Activated CD8-positive, alpha-beta memory T cell treated with anti-CD3 and anti-CD28 coated beads, Interleukin-2, amount 10 ng/mL, durations not matched to agents 7 days and 5 days (primary cell): Measurements from ENCODE around the gene ZBED4. TPM values are rescaled to one million over a fixed set of nuclear protein-coding genes. Genes with fewer than 3 reads are reported as not detected.
A peak's percentile ranks its signal among the peaks of the same experiment; 100 is the strongest.

Experiments
- ATAC-seq: fragments of 150-1000 bp; cut with Tn5 transposase; one replicate; pipeline ENCODE4 v1.10.0; 2021; ENCODE audit warnings: moderate library complexity
- CTCF ChIA-PET: fragments of 350-600 bp; sonication (Branson Sonifier 250); formaldehyde crosslinking; loops from one replicate; lab custom pipeline; 2021; ENCODE audit warnings: antibody characterized with exemption; lab: Charles Lee
- DNase-seq: peaks from one replicate; pipeline ENCODE4 v3.0.0-alpha.2; 2020
- H3K27ac Mint-ChIP-seq: one replicate; pipeline ENCODE4 v1.8.0; 2021; ENCODE audit warnings: mild to moderate bottlenecking, mixed read lengths
- H3K27me3 Mint-ChIP-seq: one replicate; pipeline ENCODE4 v1.8.0; 2021; ENCODE audit warnings: mixed read lengths
- H3K36me3 Mint-ChIP-seq: one replicate; pipeline ENCODE4 v1.8.0; 2021; ENCODE audit warnings: mild to moderate bottlenecking, mixed read lengths
- H3K4me1 Mint-ChIP-seq: one replicate; pipeline ENCODE4 v1.8.0; 2021; ENCODE audit warnings: mixed read lengths
- H3K4me3 Mint-ChIP-seq: one replicate; pipeline ENCODE4 v1.8.0; 2021; ENCODE audit warnings: mild to moderate bottlenecking, moderate library complexity, mixed read lengths
- H3K9me3 Mint-ChIP-seq: one replicate; pipeline ENCODE4 v1.8.0; 2022; ENCODE audit warnings: low read depth, mixed read lengths
- total RNA-seq, 2 experiments: library from RNA; stranded (reverse); gene quantifications; one replicate each; pipeline ENCODE4 v1.2.3, GENCODE V29; 2021

Gene ZBED4
- total RNA-seq, 2 experiments from 2014 or later = 24.1 to 25.7 TPM

DNA sequence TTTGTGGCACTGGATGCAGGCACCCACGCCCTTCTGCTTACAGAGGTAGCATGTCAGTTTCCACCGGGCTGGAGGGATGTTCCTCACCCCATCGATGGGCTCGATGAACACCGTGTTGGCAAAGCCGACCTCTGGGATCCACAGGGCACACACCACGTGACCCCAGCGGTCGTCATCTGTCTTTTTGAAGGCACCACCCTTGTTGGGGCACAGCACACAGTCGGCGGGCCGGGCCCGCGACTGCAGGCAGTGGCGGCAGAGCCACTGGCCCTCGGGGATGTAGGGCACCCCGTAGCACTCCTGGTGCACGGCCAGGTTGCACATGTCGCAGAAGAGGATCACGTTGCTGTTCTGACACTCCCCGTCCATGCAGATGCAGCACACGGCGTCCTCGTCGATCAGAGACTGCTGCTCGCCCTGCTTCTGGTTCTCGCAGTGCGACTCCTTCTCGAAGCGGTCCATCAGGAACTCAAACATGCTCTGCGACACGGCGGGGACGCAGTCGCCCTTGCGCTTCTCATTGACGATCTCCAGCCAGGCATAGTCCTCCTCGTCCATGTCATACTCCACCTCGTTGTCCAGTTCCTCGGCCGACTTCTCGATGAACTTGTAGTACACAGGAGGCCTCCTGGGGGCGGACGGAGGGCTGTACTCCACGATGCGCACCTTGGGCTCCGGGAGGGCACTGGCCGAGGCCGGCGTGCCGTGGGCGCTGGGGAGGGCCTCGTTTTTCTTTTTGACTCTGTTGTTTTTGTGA, 30.2 kb upstream of the ZBED4 start:
- CTCF ChIA-PET = interaction anchor here (1.0 kb wide), 1 partner anchor 32 kb away, joined by 4 read pairs; no protein-coding TSS in a partner anchor
- H3K4me3 Mint-ChIP-seq = no peak overlapping the region
- H3K9me3 Mint-ChIP-seq = no peaks in the 10 kb centered on the region
- H3K4me1 Mint-ChIP-seq = peaks cover 31% of the 10 kb centered on the region
- ATAC-seq (no peak), DNase-seq (no peak)
- H3K36me3 Mint-ChIP-seq = peaks cover 41% of the 10 kb centered on the region
- H3K27me3 Mint-ChIP-seq = no peaks in the 10 kb centered on the region
- no peak overlapping the region for H3K27ac Mint-ChIP-seq

DNA sequence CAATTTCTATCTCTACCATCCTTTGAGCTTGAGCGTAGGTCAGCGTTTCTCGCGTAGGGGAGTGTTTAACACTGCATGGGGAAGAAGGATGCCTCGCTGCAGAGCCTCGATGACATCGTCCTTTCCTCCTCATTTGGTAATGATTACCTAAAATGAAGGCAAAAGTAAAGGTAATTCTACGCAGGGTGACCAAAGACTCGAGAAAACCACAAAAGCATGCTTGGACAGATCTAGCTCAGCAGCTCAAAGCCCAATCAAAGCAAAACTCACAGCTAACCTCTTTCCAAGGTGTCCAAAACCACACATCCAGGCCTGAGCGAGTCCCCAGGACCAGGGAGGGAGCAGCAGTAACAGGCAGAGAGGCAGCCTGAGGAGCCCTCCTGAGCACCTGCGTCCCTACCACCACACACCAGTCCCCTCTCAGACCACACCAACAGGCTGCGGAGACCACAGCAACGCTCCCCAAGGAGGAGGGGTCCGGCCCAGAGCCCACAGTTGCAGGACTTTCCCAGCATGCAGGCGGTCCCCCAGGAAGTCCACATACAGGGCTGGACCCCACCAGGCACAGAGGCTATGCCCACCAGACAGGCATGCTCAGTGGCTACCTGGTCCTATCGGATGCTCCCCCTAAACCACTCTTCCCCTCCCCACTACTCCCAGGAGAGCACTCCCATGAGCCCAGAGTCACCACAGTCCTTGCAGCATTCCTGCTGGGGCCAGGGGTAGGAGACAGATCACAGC, 29.3 kb upstream of the ZBED4 start:
- peaks cover 37% of the 10 kb centered on the region for H3K4me1 Mint-ChIP-seq
- peaks cover 35% of the 10 kb centered on the region for H3K36me3 Mint-ChIP-seq
- no peaks in the 10 kb centered on the region for H3K27me3 Mint-ChIP-seq
- H3K4me3 Mint-ChIP-seq = no peak overlapping the region
- H3K9me3 Mint-ChIP-seq = no peaks in the 10 kb centered on the region
- ATAC-seq = no peak
- CTCF ChIA-PET = interaction anchor here (1.0 kb wide), 1 partner anchor 31 kb away, joined by 4 read pairs; no protein-coding TSS in a partner anchor
- no peak for DNase-seq
- H3K27ac Mint-ChIP-seq = peak overlapping the region; percentile 40

DNA sequence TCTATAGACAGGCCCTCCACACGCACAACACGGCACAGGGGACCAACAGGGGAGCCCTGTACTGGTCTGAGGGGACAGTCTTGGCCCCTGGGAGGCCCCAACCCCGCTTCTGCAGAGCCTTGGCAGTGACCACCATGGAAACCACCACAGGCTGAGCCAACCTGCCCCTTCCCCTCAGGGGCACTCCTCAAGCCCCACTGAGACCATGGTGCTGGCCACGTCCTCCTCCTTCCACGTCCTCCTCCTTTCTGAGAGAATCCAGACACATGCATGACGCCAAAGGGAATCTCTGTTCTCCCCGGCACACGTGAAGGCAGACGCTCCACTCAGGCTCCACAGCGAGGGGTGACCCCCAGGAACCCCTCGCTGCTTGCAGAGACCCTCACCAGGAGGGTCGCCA, 28.7 kb upstream of the ZBED4 start:
- peaks cover 42% of the 10 kb centered on the region for H3K4me1 Mint-ChIP-seq
- CTCF ChIA-PET = no interaction called here
- ATAC-seq (no peak), DNase-seq (no peak)
- H3K27ac Mint-ChIP-seq = peak overlapping the region; percentile 96
- no peaks in the 10 kb centered on the region for H3K27me3 Mint-ChIP-seq
- H3K9me3 Mint-ChIP-seq = no peaks in the 10 kb centered on the region
- peaks cover 35% of the 10 kb centered on the region for H3K36me3 Mint-ChIP-seq
- peak overlapping the region; percentile 87 for H3K4me3 Mint-ChIP-seq

DNA sequence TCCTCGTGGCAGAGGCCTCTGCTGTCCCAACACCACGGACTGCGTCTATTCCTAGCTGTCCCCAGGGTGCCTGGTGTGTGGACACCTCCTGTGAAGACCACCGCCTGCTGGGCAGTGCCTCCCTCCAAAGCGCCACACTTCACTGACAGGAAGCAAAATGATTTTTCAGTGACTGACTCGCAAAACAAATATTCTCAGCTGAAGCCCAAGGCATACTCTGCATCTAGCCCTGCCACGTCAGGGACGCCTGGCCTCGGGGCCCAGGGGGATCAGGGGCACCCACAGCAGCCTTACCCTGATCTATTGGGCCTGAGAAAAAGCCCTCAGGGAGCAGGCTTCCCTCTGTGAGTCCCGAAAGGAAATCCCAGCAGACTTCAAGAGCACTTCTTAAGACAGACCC, 28.2 kb upstream of the ZBED4 start:
- Mint-ChIP-seq H3K27ac (peak overlapping the region; percentile 96), H3K9me3 (no peaks in the 10 kb centered on the region), H3K36me3 (peaks cover 31% of the 10 kb centered on the region), H3K4me3 (peak overlapping the region; percentile 87), H3K4me1 (peaks cover 43% of the 10 kb centered on the region), H3K27me3 (no peaks in the 10 kb centered on the region)
- no peak for DNase-seq
- CTCF ChIA-PET = interaction anchor here (0.8 to 1.7 kb wide), 4 partner anchors 13 to 103 kb away, joined by 3 to 6 read pairs (median 4); no protein-coding TSS in a partner anchor
- no peak for ATAC-seq

DNA sequence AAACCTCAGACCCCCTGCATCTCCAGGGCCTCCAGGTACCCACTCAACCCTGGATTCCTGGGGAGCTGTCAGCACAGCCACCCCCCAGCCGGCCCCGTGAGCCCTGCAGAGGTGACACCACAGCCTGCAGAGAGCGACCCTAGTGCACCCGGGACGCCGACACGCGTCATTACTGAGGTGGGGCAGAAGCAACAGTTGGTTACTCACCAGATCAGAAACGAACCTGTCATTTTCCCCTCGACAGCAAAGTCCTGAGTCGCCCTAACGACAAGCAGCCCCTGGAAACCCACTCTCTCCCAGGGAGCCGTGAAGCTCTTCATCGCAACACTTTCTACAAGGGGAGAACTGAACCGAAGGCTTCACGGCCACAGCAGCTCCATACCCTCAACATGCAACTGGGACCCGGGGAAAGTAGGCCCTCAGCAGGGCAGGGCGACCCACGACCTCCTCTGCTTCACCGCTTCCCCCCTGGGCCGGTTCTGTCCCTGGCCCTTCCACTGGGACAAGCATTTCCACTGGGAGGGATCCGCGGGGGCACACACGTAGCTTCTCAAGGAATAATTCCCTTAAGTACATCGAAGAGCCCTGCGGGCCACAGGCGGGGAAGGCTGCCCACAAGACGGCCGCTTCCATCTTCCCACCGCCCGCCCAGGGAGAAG, 27.6 kb upstream of the ZBED4 start:
- H3K27ac Mint-ChIP-seq = peak overlapping the region; percentile 96
- H3K4me1 Mint-ChIP-seq = peaks cover 43% of the 10 kb centered on the region
- H3K9me3 Mint-ChIP-seq = no peaks in the 10 kb centered on the region
- CTCF ChIA-PET = interaction anchor here (0.8 to 1.7 kb wide), 4 partner anchors 13 to 102 kb away, joined by 3 to 6 read pairs (median 4); no protein-coding TSS in a partner anchor
- H3K4me3 Mint-ChIP-seq = peak overlapping the region; percentile 87
- DNase-seq (peak; percentile 87), ATAC-seq (peak; percentile 70)
- H3K36me3 Mint-ChIP-seq = peaks cover 25% of the 10 kb centered on the region
- peaks cover 3% of the 10 kb centered on the region for H3K27me3 Mint-ChIP-seq

DNA sequence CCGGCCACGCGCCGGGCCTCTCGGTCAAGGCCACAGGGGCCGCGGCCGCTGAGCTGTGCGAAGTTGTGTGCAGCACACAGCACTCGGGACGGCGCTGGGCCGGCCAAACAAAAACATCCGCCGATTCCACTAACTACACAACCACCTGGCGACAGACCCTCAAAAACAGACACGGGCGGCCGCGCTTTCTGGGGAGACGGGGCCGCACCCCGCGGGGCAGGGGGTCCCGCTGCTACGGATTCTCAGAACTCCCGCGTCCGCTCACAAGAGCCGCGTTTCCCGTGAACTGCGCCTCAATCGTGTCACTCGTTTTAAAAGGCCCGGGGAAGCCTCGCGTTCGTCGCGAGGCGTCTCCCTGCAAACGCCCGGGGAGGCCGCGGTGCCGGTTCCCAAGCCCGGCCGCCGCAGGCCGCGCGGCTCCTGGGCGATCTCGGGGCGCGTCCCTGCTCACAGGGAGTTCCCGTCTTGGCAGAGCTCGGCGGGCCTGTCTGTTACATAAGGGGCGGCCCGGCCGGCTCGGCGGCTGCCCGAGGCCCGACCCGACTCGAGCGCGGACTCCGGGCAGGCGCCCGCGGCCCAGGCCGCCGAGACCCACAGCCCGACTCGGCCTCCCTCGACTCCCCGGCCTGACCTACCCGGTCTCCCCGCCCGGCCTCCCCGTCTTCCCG, 26.9 kb upstream of the ZBED4 start:
- Mint-ChIP-seq H3K4me3 (peak overlapping the region; percentile 87), H3K27ac (peak overlapping the region; percentile 96), H3K27me3 (peaks cover 3% of the 10 kb centered on the region), H3K4me1 (peaks cover 41% of the 10 kb centered on the region), H3K36me3 (peaks cover 23% of the 10 kb centered on the region), H3K9me3 (no peaks in the 10 kb centered on the region)
- peak; percentile 40 for ATAC-seq
- CTCF ChIA-PET = interaction anchor here (0.8 to 1.7 kb wide), 4 partner anchors 12 to 101 kb away, joined by 3 to 6 read pairs (median 4); no protein-coding TSS in a partner anchor
- peak; percentile 61 for DNase-seq

DNA sequence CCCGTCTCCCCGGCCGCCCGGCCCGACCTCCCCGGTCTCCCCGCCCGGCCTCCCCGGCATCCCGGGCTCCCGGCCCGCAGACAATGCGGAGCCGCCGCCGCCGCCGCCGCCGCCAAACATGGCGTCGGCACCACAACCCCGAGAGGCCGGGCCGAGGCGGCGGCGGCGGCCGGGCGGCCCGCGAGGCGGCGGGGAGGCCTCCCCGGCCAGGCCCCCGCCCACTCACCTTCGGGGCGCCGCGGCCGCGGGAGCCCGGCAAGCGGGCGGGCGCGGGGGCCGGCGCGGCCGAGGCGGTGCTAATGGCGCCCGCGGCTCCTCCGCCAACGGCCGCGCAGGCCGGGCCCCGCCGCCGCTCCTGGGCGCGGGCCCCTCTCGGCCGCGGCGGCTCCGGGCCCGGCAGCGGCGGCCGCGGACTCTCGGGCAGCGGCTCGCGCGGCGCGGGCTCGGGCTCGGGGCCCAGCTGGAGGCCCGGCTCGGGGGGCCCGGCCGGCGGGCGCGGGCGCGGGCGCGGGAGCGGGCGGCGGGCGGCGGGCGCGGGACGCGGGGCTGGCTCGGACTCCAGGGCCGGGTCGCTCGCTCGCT, 26.3 kb upstream of the ZBED4 start:
- Mint-ChIP-seq H3K9me3 (no peaks in the 10 kb centered on the region), H3K27ac (no peak overlapping the region), H3K4me1 (peaks cover 41% of the 10 kb centered on the region), H3K36me3 (peaks cover 21% of the 10 kb centered on the region), H3K4me3 (peak overlapping the region; percentile 41), H3K27me3 (peaks cover 3% of the 10 kb centered on the region)
- CTCF ChIA-PET = no interaction called here
- ATAC-seq (peak; percentile 25), DNase-seq (no peak)

DNA sequence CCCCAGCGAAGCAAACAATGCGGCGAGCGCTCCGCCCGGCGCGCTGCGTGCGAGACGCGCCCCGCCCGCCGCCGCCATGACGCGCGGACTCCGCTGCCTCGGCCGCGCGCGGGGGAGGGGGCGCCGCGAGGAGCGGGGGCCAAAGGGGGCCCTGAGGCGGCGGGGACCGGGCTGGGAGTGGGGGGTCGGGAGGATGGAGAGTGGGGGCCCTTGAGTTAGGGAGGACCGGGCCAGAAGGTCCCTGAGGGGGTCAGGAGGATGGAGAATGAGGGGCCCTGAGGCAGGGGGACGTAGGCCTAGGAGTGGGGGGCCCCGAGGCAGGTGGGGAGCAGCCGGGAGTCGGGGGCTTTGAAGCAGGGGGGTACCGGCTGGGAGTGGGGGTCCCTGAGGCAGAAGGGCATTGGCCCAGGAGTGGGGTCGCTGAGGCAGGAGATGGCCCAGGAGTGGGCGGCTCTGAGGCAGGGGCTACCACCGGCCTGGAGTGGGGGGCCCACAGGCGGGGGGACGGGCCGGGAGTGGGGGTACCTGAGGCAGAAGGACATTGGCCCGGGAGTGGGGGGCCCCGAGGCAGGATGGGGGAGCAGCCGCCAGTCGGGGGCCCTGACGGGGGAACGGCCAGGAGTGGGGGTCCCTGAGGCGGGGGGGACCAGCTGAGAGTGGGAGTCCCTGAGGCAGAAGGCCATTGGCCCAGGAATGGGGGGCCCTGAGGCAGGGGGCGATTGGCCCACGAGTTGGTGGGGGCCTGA, 25.6 kb upstream of the ZBED4 start, which contains the start of gene BRD1:
Gene BRD1, minus strand, starts transcription at position 21 of the 746 bp plus-strand sequence. CDS start 3,556 bp downstream, outside the sequence.
- H3K4me1 Mint-ChIP-seq = peaks cover 40% of the 10 kb centered on the region
- no peaks in the 10 kb centered on the region for H3K9me3 Mint-ChIP-seq
- peaks cover 3% of the 10 kb centered on the region for H3K27me3 Mint-ChIP-seq
- peak within 1 kb of the TSS; percentile 87 for H3K4me3 Mint-ChIP-seq
- ATAC-seq (peak; percentile 71), DNase-seq (peak; percentile 63)
- peak within 1 kb of the TSS; percentile 96 for H3K27ac Mint-ChIP-seq
- CTCF ChIA-PET = interaction anchor here (1.6 kb wide), 1 partner anchor 10 kb away, joined by 4 read pairs; no protein-coding TSS in a partner anchor
- peaks cover 15% of the 10 kb centered on the region for H3K36me3 Mint-ChIP-seq

DNA sequence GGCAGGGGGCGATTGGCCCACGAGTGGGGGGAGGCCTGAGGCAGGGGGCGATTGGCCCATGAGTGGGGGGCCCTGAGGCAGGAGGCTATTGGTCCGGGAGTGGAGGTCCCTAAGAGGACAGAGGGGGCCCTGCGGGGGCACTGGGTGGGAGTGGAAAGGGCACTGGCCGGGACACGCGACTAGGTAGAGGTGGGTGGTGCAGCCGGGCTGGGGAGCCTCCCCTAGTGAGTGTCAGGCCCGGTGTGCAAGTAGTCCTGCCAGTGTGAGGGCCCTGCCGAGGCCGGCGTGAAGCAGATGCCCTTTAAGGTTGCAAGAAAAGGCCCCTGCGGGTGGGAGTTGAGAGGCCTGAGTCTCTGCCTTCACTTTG, 25.1 kb upstream of the ZBED4 start:
- CTCF ChIA-PET = interaction anchor here (1.6 to 1.7 kb wide), 2 partner anchors 10 to 12 kb away, joined by 3 to 4 read pairs; no protein-coding TSS in a partner anchor
- Mint-ChIP-seq H3K4me1 (peaks cover 41% of the 10 kb centered on the region), H3K27me3 (peaks cover 3% of the 10 kb centered on the region), H3K36me3 (peaks cover 12% of the 10 kb centered on the region), H3K4me3 (peak overlapping the region; percentile 33), H3K27ac (peak overlapping the region; percentile 65), H3K9me3 (no peaks in the 10 kb centered on the region)
- ATAC-seq = no peak
- DNase-seq = no peak

DNA sequence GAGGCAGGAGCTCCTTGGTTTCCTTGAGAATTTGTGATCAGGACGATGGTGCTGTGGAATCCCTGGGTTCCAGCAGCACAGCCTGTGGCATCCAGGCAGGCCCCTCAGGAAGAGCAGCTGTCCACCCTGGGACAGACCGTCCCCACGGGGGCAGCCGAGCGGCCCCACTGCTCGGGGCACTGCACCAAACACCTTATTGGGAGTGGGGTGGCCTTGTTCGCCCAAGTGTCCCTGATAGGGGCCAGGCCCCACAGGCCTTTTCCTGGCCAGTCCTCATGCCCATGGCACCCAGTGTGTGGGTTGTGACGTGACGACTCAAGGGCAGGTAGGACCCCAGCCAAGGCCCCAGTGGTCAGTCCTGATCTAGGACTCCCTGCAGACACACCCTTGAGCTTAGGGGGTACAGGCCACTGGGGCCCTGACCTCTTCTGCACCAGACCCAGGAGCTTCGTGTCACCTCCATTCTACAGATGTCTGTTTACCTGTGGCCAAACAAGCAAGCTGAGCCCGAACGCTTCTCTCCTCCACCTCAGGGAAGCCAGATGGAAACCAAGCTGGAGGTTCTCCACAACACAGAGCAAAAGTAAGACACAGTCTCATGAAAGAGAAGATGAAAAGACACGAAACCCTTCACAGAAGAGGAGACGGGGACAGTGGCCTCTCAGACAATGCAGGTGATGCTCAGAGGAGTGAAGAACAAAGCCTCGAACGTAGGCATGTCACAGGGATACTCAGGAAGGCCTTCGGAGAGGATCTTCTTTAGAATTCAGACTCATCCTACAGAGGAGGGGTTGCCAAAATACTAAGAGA, 24.4 kb upstream of the ZBED4 start:
- H3K4me1 Mint-ChIP-seq = peaks cover 36% of the 10 kb centered on the region
- peaks cover 5% of the 10 kb centered on the region for H3K36me3 Mint-ChIP-seq
- H3K4me3 Mint-ChIP-seq = peak overlapping the region; percentile 40
- ATAC-seq (no peak), DNase-seq (no peak)
- no peaks in the 10 kb centered on the region for H3K9me3 Mint-ChIP-seq
- H3K27ac Mint-ChIP-seq = peak overlapping the region; percentile 81
- CTCF ChIA-PET = interaction anchor here (1.6 to 1.7 kb wide), 2 partner anchors 9 to 11 kb away, joined by 3 to 4 read pairs; no protein-coding TSS in a partner anchor
- H3K27me3 Mint-ChIP-seq = peaks cover 3% of the 10 kb centered on the region

DNA sequence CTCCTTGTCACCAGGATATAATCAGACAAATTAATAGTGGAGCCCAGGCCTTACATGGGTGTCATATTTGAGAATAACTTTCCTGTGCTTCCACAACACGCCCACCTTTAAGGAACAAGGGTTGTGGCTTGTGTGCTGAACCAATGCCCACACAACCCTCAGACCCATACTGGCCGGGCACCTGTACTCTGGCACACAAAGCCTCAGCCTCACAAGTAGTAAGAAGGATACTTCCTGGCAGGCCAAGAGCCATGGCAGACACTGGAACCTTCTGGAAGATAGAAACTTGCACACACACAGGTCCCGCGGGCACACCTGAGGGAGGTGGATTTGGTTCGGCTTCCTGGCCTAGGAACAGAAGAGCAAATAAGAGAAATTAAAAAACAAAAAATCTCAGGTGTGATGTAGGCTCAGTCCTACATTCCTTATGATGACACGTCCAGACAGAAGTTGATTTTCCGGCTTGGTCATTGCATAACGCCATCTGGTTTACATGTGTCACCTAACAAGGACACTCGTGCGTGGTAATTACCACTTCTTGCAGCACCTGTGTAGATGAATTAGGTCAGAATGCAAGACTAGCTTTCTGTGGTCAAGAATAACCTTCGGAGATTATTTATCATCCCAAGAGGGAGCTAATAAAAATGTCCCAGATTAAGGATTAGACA, 20.2 kb upstream of the ZBED4 start:
- peaks cover 30% of the 10 kb centered on the region for H3K4me1 Mint-ChIP-seq
- H3K9me3 Mint-ChIP-seq = no peaks in the 10 kb centered on the region
- ATAC-seq (no peak), DNase-seq (no peak)
- CTCF ChIA-PET = no interaction called here
- no peak overlapping the region for H3K27ac Mint-ChIP-seq
- peaks cover 3% of the 10 kb centered on the region for H3K27me3 Mint-ChIP-seq
- H3K4me3 Mint-ChIP-seq = no peak overlapping the region
- no peaks in the 10 kb centered on the region for H3K36me3 Mint-ChIP-seq
